Measurements from ENCODE around the gene AUTS2.

The AUTS2 gene

DNA sequence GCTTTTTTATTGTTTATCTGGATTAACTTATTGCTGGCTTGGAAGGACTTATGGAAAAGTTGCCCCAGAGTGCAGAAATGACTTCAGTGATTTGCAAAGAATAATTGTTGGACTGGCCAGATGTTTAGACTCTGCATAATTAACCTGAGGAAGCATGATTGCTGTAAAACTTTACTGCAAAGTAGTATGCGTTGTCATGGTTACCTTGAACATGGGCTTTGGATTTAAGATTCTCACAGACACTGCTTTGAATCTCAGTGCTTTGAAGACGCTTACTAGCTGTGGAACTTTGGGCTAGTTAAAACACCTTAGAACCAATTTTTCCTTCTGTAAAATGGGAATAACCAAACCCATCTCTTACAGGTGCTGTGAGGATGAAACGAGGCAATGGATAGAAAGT, 1108.4 kb downstream of the AUTS2 start:
- no peak for DNase-seq (ENCODE audit: low read depth)
- no peak overlapping the region for H3K4me3 ChIP-seq (ENCODE audit: low read depth, low read length)
- TF ChIP-seq, protein P1, sequence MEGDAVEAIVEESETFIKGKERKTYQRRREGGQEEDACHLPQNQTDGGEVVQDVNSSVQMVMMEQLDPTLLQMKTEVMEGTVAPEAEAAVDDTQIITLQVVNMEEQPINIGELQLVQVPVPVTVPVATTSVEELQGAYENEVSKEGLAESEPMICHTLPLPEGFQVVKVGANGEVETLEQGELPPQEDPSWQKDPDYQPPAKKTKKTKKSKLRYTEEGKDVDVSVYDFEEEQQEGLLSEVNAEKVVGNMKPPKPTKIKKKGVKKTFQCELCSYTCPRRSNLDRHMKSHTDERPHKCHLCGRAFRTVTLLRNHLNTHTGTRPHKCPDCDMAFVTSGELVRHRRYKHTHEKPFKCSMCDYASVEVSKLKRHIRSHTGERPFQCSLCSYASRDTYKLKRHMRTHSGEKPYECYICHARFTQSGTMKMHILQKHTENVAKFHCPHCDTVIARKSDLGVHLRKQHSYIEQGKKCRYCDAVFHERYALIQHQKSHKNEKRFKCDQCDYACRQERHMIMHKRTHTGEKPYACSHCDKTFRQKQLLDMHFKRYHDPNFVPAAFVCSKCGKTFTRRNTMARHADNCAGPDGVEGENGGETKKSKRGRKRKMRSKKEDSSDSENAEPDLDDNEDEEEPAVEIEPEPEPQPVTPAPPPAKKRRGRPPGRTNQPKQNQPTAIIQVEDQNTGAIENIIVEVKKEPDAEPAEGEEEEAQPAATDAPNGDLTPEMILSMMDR (IDR thresholded peaks at IDR 0.05; ENCODE audit: low read depth, low read length, missing control alignments) = no peak
- in situ Hi-C loops (cut with HindIII; ENCODE audit: low sequenced_read_pairs) = no loop called here

DNA sequence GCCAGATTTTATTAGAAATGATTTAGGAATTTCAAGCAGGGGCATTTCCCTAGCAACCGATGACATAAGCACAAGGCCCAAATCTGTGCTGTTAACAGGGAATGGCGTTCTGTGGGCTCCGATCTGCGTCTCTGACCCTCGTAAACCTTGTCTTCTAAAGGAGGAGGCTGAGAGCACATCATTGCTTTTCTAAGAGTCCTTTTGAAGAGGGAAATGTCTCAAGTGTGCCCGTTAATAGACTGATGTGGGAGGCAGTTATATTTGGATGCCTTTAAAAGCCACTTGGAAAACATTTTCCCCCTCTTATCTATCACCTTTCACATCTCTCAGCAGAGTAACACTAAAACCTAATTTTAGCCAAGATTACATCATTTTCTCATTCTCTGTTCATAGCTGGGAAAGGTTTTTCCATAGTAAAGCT, 1109.6 kb downstream of the AUTS2 start:
- in situ Hi-C loops (cut with HindIII; ENCODE audit: low sequenced_read_pairs) = no loop called here
- TF ChIP-seq, protein P1 (IDR thresholded peaks at IDR 0.05; ENCODE audit: low read depth, low read length, missing control alignments) = no peak
- no peak overlapping the region for H3K4me3 ChIP-seq (ENCODE audit: low read depth, low read length)
- DNase-seq (ENCODE audit: low read depth) = no peak

DNA sequence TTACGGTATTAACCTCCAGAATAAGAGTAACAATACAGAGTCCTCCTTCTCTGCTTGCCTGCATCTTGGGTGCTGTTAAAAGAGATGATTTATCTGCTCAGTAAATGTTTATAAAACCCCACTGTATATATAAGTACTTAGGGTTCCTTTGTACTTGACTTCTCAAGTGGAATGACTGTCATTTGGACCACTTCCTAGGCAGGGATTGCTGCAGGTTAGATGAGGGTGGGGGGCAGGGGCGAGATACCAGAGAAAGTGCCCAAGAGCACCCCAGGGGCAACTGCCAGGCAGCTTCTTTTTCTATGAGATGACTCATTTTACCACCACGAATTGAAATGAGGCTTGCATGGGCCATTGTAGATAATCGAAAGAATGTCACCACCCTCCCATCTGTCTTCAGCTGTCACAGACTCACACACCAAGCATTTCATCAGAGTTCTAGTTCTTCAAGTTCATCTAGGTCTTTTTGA, 1111.8 kb downstream of the AUTS2 start:
- H3K4me3 ChIP-seq (ENCODE audit: low read depth, low read length) = no peak overlapping the region
- in situ Hi-C loops (cut with HindIII; ENCODE audit: low sequenced_read_pairs) = loop anchor here (10.0 kb wide), 1 partner anchor 1095 kb away; no protein-coding TSS in a partner anchor
- peak; percentile 58 for DNase-seq (ENCODE audit: low read depth)
- TF ChIP-seq, protein P1 (IDR thresholded peaks at IDR 0.05; ENCODE audit: low read depth, low read length, missing control alignments) = no peak

DNA sequence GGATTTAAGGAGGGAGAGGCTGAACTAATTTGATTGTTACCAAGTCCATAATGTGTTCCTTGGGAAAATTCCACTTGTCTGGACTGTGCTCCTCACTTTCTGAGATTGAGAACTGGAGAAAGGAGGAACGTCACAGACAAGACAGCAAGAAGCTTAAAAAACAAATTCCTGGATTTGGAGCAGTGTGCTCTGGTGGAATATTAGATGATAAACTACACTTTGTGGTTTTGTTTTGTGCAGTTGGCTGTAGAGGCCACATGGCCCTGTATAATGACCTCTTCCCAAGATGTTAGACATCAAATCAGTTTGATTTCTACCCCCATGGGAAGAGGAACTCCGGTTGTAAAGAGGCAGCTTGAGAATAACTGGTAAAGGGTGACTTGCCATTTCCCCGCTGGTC, 1112.4 kb downstream of the AUTS2 start:
- H3K4me3 ChIP-seq (ENCODE audit: low read depth, low read length) = no peak overlapping the region
- no peak for DNase-seq (ENCODE audit: low read depth)
- TF ChIP-seq, protein P1 (IDR thresholded peaks at IDR 0.05; ENCODE audit: low read depth, low read length, missing control alignments) = no peak
- in situ Hi-C loops (cut with HindIII; ENCODE audit: low sequenced_read_pairs) = loop anchor here (10.0 kb wide), 1 partner anchor 1096 kb away; no protein-coding TSS in a partner anchor

DNA sequence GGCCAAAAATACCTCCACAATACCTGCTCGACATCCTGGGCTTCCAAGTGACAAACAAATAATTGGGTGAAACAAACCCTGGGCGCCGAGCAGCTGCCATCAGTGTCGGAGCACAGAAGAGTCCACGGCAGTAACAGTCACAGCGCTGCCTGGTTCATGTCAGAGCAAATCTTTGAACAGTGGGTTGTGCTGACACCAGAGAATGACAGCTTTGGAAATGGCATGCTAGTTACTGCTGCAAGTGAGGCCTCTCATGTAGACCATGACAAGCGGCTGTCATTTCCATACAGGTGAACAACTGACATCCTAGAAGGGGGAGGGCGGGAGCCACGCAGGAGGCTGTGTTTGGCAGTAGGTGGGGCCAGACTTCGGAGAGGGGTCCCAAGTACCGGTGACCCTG, 1113.2 kb downstream of the AUTS2 start:
- TF ChIP-seq, protein P1 (IDR thresholded peaks at IDR 0.05; ENCODE audit: low read depth, low read length, missing control alignments) = no peak
- no peak overlapping the region for H3K4me3 ChIP-seq (ENCODE audit: low read depth, low read length)
- no peak for DNase-seq (ENCODE audit: low read depth)
- in situ Hi-C loops (cut with HindIII; ENCODE audit: low sequenced_read_pairs) = loop anchor here (10.0 kb wide), 1 partner anchor 1097 kb away; no protein-coding TSS in a partner anchor

DNA sequence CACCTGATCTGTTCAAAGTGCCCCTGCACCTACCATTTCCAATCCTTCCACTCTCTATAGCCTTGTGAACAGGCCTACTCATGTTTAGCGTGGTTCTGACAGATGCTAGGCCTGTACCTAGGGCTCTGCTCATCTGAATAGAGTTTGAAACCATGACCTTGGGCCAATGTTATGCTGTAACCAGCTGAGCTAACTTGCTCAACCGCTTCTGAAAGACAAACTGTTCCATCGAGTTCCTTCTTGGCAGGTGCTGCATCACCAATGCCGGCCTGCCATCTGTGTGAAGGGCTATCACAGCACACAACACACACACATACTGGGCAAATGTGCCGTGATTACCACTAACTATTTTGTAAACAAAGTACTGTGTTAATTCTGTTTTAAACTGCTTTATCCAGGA, 1114.7 kb downstream of the AUTS2 start:
- DNase-seq (ENCODE audit: low read depth) = no peak
- in situ Hi-C loops (cut with HindIII; ENCODE audit: low sequenced_read_pairs) = loop anchor here (10.0 kb wide), 1 partner anchor 1098 kb away; no protein-coding TSS in a partner anchor
- no peak overlapping the region for H3K4me3 ChIP-seq (ENCODE audit: low read depth, low read length)
- TF ChIP-seq, protein P1 (IDR thresholded peaks at IDR 0.05; ENCODE audit: low read depth, low read length, missing control alignments) = no peak
